GM18508 (cell line): ENCODE results near the gene TMEM45A.
A peak's percentile ranks its signal among the peaks of the same experiment; 100 is the strongest.
"Not testable (repeated sequence)": the region's sequence is repeated elsewhere in the genome, so short reads cannot be mapped to it uniquely, and the experiment has no call there.

Source experiments
- ATAC-seq: cut with Tn5 transposase; IDR thresholded peaks from one replicate; pipeline ENCODE4 v1.9.1; 2021; ENCODE audit warnings: moderate number of reproducible peaks; ENCODE audit not compliant: insufficient read depth, unreplicated experiment

The TMEM45A gene

GRCh38 chr3:100492059-100493006 lies at the start of gene TMEM45A:
TSS of gene TMEM45A (plus strand) at chr3:100492619. CDS start at chr3:100555212, 62,593 bp downstream.
- peak; percentile 79 for ATAC-seq

GRCh38 chr3:100443690-100444089 lies 48.7 kb upstream of the TMEM45A start:
- no peak for ATAC-seq

GRCh38 chr3:100447067-100447466 lies 45.4 kb upstream of the TMEM45A start:
- ATAC-seq = not testable (repeated sequence)

- ATAC-seq = no peak
Observed at GRCh38 chr3:100448079-100448478, 44.3 kb upstream of the TMEM45A start.

GRCh38 chr3:100449214-100449613 lies 43.2 kb upstream of the TMEM45A start:
- no peak for ATAC-seq

- ATAC-seq = no peak
Observed at GRCh38 chr3:100454677-100455076, 37.7 kb upstream of the TMEM45A start.

- no peak for ATAC-seq
Observed at GRCh38 chr3:100455841-100456550, 36.4 kb upstream of the TMEM45A start.

- no peak for ATAC-seq
Observed at GRCh38 chr3:100456745-100457144, 35.7 kb upstream of the TMEM45A start.

GRCh38 chr3:100457811-100458210 lies 34.6 kb upstream of the TMEM45A start:
- no peak for ATAC-seq

- no peak for ATAC-seq
Observed at GRCh38 chr3:100458814-100459213, 33.6 kb upstream of the TMEM45A start.

GRCh38 chr3:100463002-100463401 lies 29.4 kb upstream of the TMEM45A start:
- peak; percentile 78 for ATAC-seq

GRCh38 chr3:100463646-100464155 lies 28.7 kb upstream of the TMEM45A start:
- no peak for ATAC-seq

GRCh38 chr3:100465892-100466777 lies 26.3 kb upstream of the TMEM45A start:
- ATAC-seq = no peak

- ATAC-seq = no peak
Observed at GRCh38 chr3:100467133-100467532, 25.3 kb upstream of the TMEM45A start.

- no peak for ATAC-seq
Observed at GRCh38 chr3:100468676-100469075, 23.7 kb upstream of the TMEM45A start.

- ATAC-seq = no peak
Observed at GRCh38 chr3:100470951-100471350, 21.5 kb upstream of the TMEM45A start.

GRCh38 chr3:100471444-100471843 lies 21.0 kb upstream of the TMEM45A start:
- ATAC-seq = no peak

- ATAC-seq = not testable (repeated sequence)
Observed at GRCh38 chr3:100477851-100478360, 14.5 kb upstream of the TMEM45A start.

- ATAC-seq = not testable (repeated sequence)
Observed at GRCh38 chr3:100478521-100478920, 13.9 kb upstream of the TMEM45A start.

GRCh38 chr3:100480081-100480480 lies 12.3 kb upstream of the TMEM45A start:
- no peak for ATAC-seq
